IMR-90 (cell line): ENCODE data around the gene PTMS. TPM values are rescaled to one million over a fixed set of nuclear protein-coding genes. Genes with fewer than 3 reads are reported as not detected.

Source experiments
- ATAC-seq: fragments of 200-7000 bp; cut with Tn5 transposase; 2 replicates; pipeline ENCODE4 v1.9.1; 2020; ENCODE audit warnings: low read depth, mild to moderate bottlenecking, moderate library complexity
- BruUV-seq: library from RNA; stranded (reverse); fragments of 400-500 nt; replicated peaks from 2 replicates; lab custom pipeline; 2021; lab: Mats Ljungman, UMichigan
- CTCF ChIA-PET: fragments of 300-600 bp; formaldehyde crosslinking; extraction: SDS; loops from one replicate; lab custom pipeline; 2021; ENCODE audit warnings: antibody characterized with exemption; lab: Yijun Ruan, JAX
- POLR2A ChIA-PET: fragments of 300-600 bp; sonication (Branson Sonifier 250); formaldehyde crosslinking; loops from one replicate; lab custom pipeline; 2022; ENCODE audit warnings: antibody characterized with exemption; ENCODE audit not compliant: unreplicated experiment; lab: Charles Lee
- DNase-seq: peaks from one replicate; pipeline ENCODE4 v3.0.0; 2013
- H2AFZ ChIP-seq: replicated peaks from 2 replicates; pipeline ENCODE3; 2013; ENCODE audit warnings: low read length, mild to moderate bottlenecking; ENCODE audit not compliant: poor library complexity
- H2AK5ac ChIP-seq: 2 replicates; pipeline ENCODE4 v1.6.1; 2013; ENCODE audit warnings: low read depth, low read length, inconsistent platforms
- H2AK9ac ChIP-seq: replicated peaks from 2 replicates; pipeline ENCODE3; 2013; ENCODE audit warnings: mild to moderate bottlenecking, low read depth, low read length, moderate library complexity; ENCODE audit not compliant: poor library complexity
- H2BK120ac ChIP-seq: 2 replicates; pipeline ENCODE4 v1.6.1; 2013; ENCODE audit warnings: low read depth, low read length, inconsistent platforms
- H2BK15ac ChIP-seq: 3 replicates; pipeline ENCODE4 v1.6.1; 2013; ENCODE audit warnings: low read depth, low read length, inconsistent platforms
- H2BK20ac ChIP-seq: 2 replicates; pipeline ENCODE4 v1.6.1; 2013; ENCODE audit warnings: low read depth, mild to moderate bottlenecking, inconsistent platforms, low read length, moderate library complexity
- H2BK5ac ChIP-seq: 2 replicates; pipeline ENCODE4 v1.6.1; 2013; ENCODE audit warnings: mild to moderate bottlenecking, low read depth, low read length, inconsistent platforms; ENCODE audit not compliant: poor library complexity, severe bottlenecking
- H3K14ac ChIP-seq: replicated peaks from 2 replicates; pipeline ENCODE4 v1.6.1; 2013; ENCODE audit warnings: low read depth, low read length, inconsistent platforms
- H3K18ac ChIP-seq: 2 replicates; pipeline ENCODE4 v1.6.1; 2013; ENCODE audit warnings: low read depth, low read length, control low read depth
- H3K23ac ChIP-seq: 2 replicates; pipeline ENCODE4 v1.6.1; 2013; ENCODE audit warnings: low read depth, low read length, inconsistent platforms
- H3K27ac ChIP-seq: 2 replicates; pipeline ENCODE4 v1.5.1; 2013; ENCODE audit warnings: mild to moderate bottlenecking, control low read depth, low read length; ENCODE audit not compliant: insufficient read depth
- H3K27me3 ChIP-seq: 2 replicates; pipeline ENCODE4 v1.6.1; 2013; ENCODE audit warnings: low read length; ENCODE audit not compliant: control insufficient read depth, insufficient read depth
- H3K36me3 ChIP-seq: 2 replicates; pipeline ENCODE4 v1.6.1; 2013; ENCODE audit warnings: low read length, mixed read lengths; ENCODE audit not compliant: control insufficient read depth, insufficient read depth
- H3K4ac ChIP-seq: 2 replicates; pipeline ENCODE4 v1.6.1; 2013; ENCODE audit warnings: low read depth, low read length, inconsistent platforms
- H3K4me1 ChIP-seq: 2 replicates; pipeline ENCODE4 v1.6.1; 2013; ENCODE audit warnings: low read length, mixed read lengths; ENCODE audit not compliant: control insufficient read depth, insufficient read depth
- H3K4me2 ChIP-seq: 2 replicates; pipeline ENCODE4 v1.6.1; 2013; ENCODE audit warnings: low read depth, mild to moderate bottlenecking, control low read depth, low read length, moderate library complexity
- H3K4me3 ChIP-seq: 2 replicates; pipeline ENCODE4 v1.5.1; 2013; ENCODE audit warnings: low read depth, mild to moderate bottlenecking, control low read depth, low read length, moderate library complexity; ENCODE audit not compliant: insufficient read depth
- H3K56ac ChIP-seq: 2 replicates; pipeline ENCODE4 v1.6.1; 2013; ENCODE audit warnings: low read length, inconsistent platforms; ENCODE audit not compliant: insufficient read depth; ENCODE audit errors: extremely low read depth
- H3K79me1 ChIP-seq, 2 experiments: 2 replicates each; pipeline ENCODE4 v1.6.1; 2013; ENCODE audit warnings: low read length in 2 of 2, inconsistent platforms in 1 of 2, low read depth in 1 of 2
- H3K9ac ChIP-seq: 2 replicates; pipeline ENCODE4 v1.6.1; 2013; ENCODE audit warnings: low read depth, low read length, control low read depth
- H3K9me1 ChIP-seq: 2 replicates; pipeline ENCODE4 v1.6.1; 2013; ENCODE audit warnings: low read length, inconsistent platforms; ENCODE audit not compliant: insufficient read depth
- H3K9me3 ChIP-seq: 2 replicates; pipeline ENCODE4 v1.6.1; 2013; ENCODE audit warnings: low read length; ENCODE audit not compliant: control insufficient read depth, insufficient read depth
- H4K20me1 ChIP-seq: 2 replicates; pipeline ENCODE4 v1.6.1; 2013; ENCODE audit warnings: low read length, inconsistent platforms; ENCODE audit not compliant: insufficient read depth
- H4K5ac ChIP-seq: 2 replicates; pipeline ENCODE4 v1.6.1; 2013; ENCODE audit warnings: mild to moderate bottlenecking, low read depth, low read length, control low read depth
- H4K8ac ChIP-seq, 2 experiments: 2 replicates each; pipeline ENCODE4 v1.6.1; 2013; ENCODE audit warnings: low read depth in 2 of 2, low read length in 2 of 2, control low read depth in 1 of 2, inconsistent platforms in 1 of 2
- H4K91ac ChIP-seq: 2 replicates; pipeline ENCODE4 v1.6.1; 2013; ENCODE audit warnings: low read depth, low read length, inconsistent platforms; ENCODE audit not compliant: insufficient read depth
- BHLHE40 ChIP-seq: fragments of 150-350 bp; IDR thresholded peaks from 2 replicates; pipeline ENCODE4 v1.6.1; 2016; ENCODE audit warnings: mild to moderate bottlenecking, low read depth, low read length
- MAFK ChIP-seq: IDR thresholded peaks from 2 replicates; pipeline ENCODE4 v1.6.1; 2012; ENCODE audit warnings: low read depth, low read length, improper control_type of control experiment
- MAZ ChIP-seq: IDR thresholded peaks from 2 replicates; pipeline ENCODE4 v1.6.1; 2012; ENCODE audit warnings: low read depth, mild to moderate bottlenecking, low read length, improper control_type of control experiment, moderate library complexity, borderline replicate concordance
- MXI1 ChIP-seq: IDR thresholded peaks from 2 replicates; pipeline ENCODE4 v1.6.1; 2012; ENCODE audit warnings: low read depth, mild to moderate bottlenecking, low read length, moderate library complexity, borderline replicate concordance
- NFE2L2 ChIP-seq: fragments of 150-350 bp; IDR thresholded peaks from 2 replicates; pipeline ENCODE4 v1.6.1; 2016; ENCODE audit warnings: low read depth, mild to moderate bottlenecking, low read length
- POLR2A ChIP-seq: IDR thresholded peaks from 2 replicates; pipeline ENCODE4 v1.6.1; 2012; ENCODE audit warnings: mild to moderate bottlenecking, low read depth, low read length
- RAD21 ChIP-seq: IDR thresholded peaks from 2 replicates; pipeline ENCODE4 v1.6.1; 2012; ENCODE audit warnings: low read length, improper control_type of control experiment
- RCOR1 ChIP-seq: IDR thresholded peaks from 2 replicates; pipeline ENCODE4 v1.6.1; 2012; ENCODE audit warnings: mild to moderate bottlenecking, low read length, improper control_type of control experiment; ENCODE audit not compliant: insufficient replicate concordance
- RFX5 ChIP-seq: IDR thresholded peaks from 2 replicates; pipeline ENCODE4 v1.8.0; 2012; ENCODE audit warnings: low read depth, mild to moderate bottlenecking, low read length, moderate library complexity
- SMC3 ChIP-seq: fragments of 150-350 bp; IDR thresholded peaks from 2 replicates; pipeline ENCODE4 v1.6.1; 2016; ENCODE audit warnings: low read depth, mild to moderate bottlenecking, antibody characterized with exemption, low read length, moderate library complexity
- USF2 ChIP-seq: fragments of 150-350 bp; IDR thresholded peaks from 2 replicates; pipeline ENCODE4 v1.6.1; 2017; ENCODE audit warnings: mild to moderate bottlenecking, antibody characterized with exemption, low read length, low read depth
- WGBS, 2 experiments: methylation state at CpG; one replicate each; pipeline versions ENCODE4 v1.1.5 to v1.1.7; 2013; ENCODE audit warnings: missing lambda C conversion rate in 2 of 2; ENCODE audit not compliant: insufficient read length in 1 of 2; ENCODE audit errors: extremely low coverage in 2 of 2; 5-methylcytosine and 5-hydroxymethylcytosine counted together
- dilution Hi-C: fragments of 300-500 bp; cut with HindIII; formaldehyde crosslinking; loops from one replicate; pipeline ENCODE4 v1.14.3; 2018; ENCODE audit warnings: low sequenced_read_pairs; ENCODE audit not compliant: unreplicated experiment
- in situ Hi-C: fragments of 300-500 bp; cut with MboI; formaldehyde crosslinking; loops from 3 replicates; pipeline ENCODE4 v1.14.3; 2019; ENCODE audit warnings: low sequenced_read_pairs, inconsistent platforms, mixed read lengths
- intact Hi-C: fragments of 100-400 bp; cut with micrococcal nuclease; formaldehyde crosslinking; loops from 2 replicates; pipeline ENCODE4 v1.10.0; 2022
- polyA plus RNA-seq, 3 experiments: library from polyadenylated mRNA; depleted of rRNA; stranded (reverse); fragments of >200 nt; gene quantifications; 2 replicates each; pipeline ENCODE4 v1.2.3, GENCODE V29; 2012; ENCODE audit warnings: low replicate concordance in 1 of 3
- total RNA-seq: library from RNA; depleted of rRNA; stranded (reverse); fragments of >200 nt; gene quantifications from 2 replicates; pipeline ENCODE4 v1.2.3, GENCODE V29; 2012
- TF ChIP-seq, protein P1 (sequence below): conservative IDR thresholded peaks from 2 replicates; pipeline ENCODE4 v1.5.1; 2012; ENCODE audit warnings: mild to moderate bottlenecking, low read depth, low read length, improper control_type of control experiment

Gene PTMS
- total and polyA plus RNA-seq, 2 of the 4 experiments (the other 2 are of a cell fraction), result 17.2 to 275 TPM

- peak overlapping the region; percentile 70 for H3K4me2 ChIP-seq
- H3K4me1 ChIP-seq, result peaks cover 4% of the 10 kb centered on the region; the same call in 1 of the 2 replicates
- no peak overlapping the region for H2BK5ac ChIP-seq
- H3K27ac ChIP-seq, result peak overlapping the region; percentile 19; the same call in 1 of the 2 replicates
- H3K14ac ChIP-seq, result peak overlapping the region; percentile 51
- H3K4ac ChIP-seq, result peak overlapping the region; percentile 19
- peak overlapping the region; percentile 6 for H4K5ac ChIP-seq
- H2AFZ ChIP-seq, result peak overlapping the region; percentile 85
- no peak overlapping the region for H2BK20ac ChIP-seq
- H4K91ac ChIP-seq, result 0 out of 2 replicates have a peak overlapping the region, but pooled peaks have one; percentile 7
- 0 out of 2 replicates have a peak overlapping the region, but pooled peaks have one; percentile 9 for H2BK120ac ChIP-seq
- 9% methylated on average over 9 of the region's 35 CpGs; no CpG with 5 or more reads in 1 of the 2 experiments for WGBS, 2 experiments
- H3K23ac ChIP-seq, result no peak overlapping the region
- in situ Hi-C loops, result no loop called here
- intact Hi-C loops, result loop anchor here (1.0 kb wide), 4 partner anchors 26 to 162 kb away; partner anchors contain the start of gene MLF2
- no TSS peak for BruUV-seq
- peak overlapping the region; percentile 35 for H3K4me3 ChIP-seq
- H2AK5ac ChIP-seq, result no peak overlapping the region; the same call in 1 of the 2 replicates
- peak overlapping the region; percentile 76 for H2AK9ac ChIP-seq
- CTCF ChIA-PET, result interaction anchor here (0.6 to 2.3 kb wide), 4 partner anchors 10 to 35 kb away, joined by 3 to 16 read pairs (median 4); partner anchors contain the start of genes CD4 and MLF2
- no peak overlapping the region for H2BK15ac ChIP-seq
- no peak overlapping the region for H3K18ac ChIP-seq
- dilution Hi-C loops, result no loop called here
- H3K9me3 ChIP-seq, result no peaks in the 10 kb centered on the region
- no peaks in the 10 kb centered on the region for H4K20me1 ChIP-seq
- H3K9me1 ChIP-seq, result no peaks in the 10 kb centered on the region
- no peak overlapping the region for H3K56ac ChIP-seq
- H3K36me3 ChIP-seq, result no peaks in the 10 kb centered on the region
- H3K27me3 ChIP-seq, result no peaks in the 10 kb centered on the region
- no peaks in the 10 kb centered on the region for H3K79me1 ChIP-seq
- ATAC-seq, result peak; percentile 99
- peak; percentile 91 for DNase-seq
- POLR2A ChIA-PET, result interaction anchor here (0.6 kb wide), 2 partner anchors 90 to 289 kb away, joined by 3 to 17 read pairs; partner anchors contain the start of gene ZNF384
- peak overlapping the region; percentile 15; the same call in 1 of the 2 replicates for H3K9ac ChIP-seq
- H4K8ac ChIP-seq, result peak overlapping the region in 1 of 2 experiments; percentile 70; a peak in 1 of 4 replicates
- TF ChIP-seq POLR2A (peak; percentile 48; the same call in 1 of the 2 replicates), NFE2L2 (no peak), SMC3 (peak; percentile 95), BHLHE40 (peak; percentile 90), RAD21 (peak; percentile 98), MAFK (no peak), MXI1 (peak; percentile 74; the same call in 1 of the 2 replicates), USF2 (peak; percentile 12; the same call in 1 of the 2 replicates), RCOR1 (no peak), RFX5 (no peak), MAZ (peak; percentile 85)
- TF ChIP-seq, protein P1, sequence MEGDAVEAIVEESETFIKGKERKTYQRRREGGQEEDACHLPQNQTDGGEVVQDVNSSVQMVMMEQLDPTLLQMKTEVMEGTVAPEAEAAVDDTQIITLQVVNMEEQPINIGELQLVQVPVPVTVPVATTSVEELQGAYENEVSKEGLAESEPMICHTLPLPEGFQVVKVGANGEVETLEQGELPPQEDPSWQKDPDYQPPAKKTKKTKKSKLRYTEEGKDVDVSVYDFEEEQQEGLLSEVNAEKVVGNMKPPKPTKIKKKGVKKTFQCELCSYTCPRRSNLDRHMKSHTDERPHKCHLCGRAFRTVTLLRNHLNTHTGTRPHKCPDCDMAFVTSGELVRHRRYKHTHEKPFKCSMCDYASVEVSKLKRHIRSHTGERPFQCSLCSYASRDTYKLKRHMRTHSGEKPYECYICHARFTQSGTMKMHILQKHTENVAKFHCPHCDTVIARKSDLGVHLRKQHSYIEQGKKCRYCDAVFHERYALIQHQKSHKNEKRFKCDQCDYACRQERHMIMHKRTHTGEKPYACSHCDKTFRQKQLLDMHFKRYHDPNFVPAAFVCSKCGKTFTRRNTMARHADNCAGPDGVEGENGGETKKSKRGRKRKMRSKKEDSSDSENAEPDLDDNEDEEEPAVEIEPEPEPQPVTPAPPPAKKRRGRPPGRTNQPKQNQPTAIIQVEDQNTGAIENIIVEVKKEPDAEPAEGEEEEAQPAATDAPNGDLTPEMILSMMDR, result peak; percentile 98
Measured at GRCh38 chr12:6778574-6779550, 12.7 kb downstream of the PTMS start.
